T-helper 2 cell (primary cell): ENCODE measurements around the gene ATP6AP1.
"Not testable (repeated sequence)": the region's sequence is repeated elsewhere in the genome, so short reads cannot be mapped to it uniquely, and the experiment has no call there.

Experiments used
- DNase-seq, 5 experiments: peaks; one replicate each; pipeline versions ENCODE4 v3.0.0 to v3.0.0-alpha.2; 2012 to 2022
- total RNA-seq, 2 donors: gene quantifications; one replicate each; lab custom pipeline; 2026; lab: John Stamatoyannopoulos, UW

Gene ATP6AP1
- 39.0 to 51.2 reads per million in 2 donors for total RNA-seq

DNA sequence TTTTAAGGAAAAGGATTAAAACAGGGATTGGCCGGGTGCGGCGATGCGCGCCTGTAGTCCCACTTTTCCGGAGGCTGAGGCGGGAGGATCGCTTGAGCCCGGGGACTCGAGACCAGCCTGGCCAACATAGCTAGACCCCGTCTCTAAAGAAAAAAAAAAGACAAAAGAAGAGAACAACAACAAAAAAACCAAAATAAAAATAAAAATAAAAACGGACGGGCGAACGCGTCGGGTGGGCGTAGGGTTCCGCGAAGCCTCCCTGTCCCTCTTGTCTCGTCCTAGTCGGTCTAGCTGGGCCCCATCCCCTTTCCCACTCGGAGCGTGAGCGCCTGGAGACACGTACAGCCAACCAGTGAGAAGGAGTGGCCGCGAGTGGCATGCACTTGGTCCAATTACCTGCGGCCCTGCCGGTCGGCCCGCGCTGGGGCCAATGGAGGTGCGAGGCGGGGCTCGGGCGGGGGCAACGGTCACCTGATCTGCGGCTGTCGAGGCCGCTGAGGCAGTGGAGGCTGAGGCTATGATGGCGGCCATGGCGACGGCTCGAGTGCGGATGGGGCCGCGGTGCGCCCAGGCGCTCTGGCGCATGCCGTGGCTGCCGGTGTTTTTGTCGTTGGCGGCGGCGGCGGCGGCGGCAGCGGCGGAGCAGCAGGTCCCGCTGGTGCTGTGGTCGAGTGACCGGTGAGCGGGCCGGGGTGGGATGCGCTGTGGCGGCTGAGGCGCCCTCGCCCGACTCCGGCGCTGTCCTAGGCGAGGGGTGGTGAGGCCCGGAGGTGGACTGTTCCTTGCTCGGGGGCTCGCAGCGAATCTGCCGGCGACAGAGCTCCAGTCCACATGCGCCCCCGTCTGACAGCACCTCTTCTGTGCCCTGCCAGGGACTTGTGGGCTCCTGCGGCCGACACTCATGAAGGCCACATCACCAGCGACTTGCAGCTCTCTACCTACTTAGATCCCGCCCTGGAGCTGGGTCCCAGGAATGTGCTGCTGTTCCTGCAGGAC is at the start of gene ATP6AP1:
Gene ATP6AP1 (plus strand): TSS at position 502 of the 996 bp plus-strand sequence. CDS start 16 bp downstream, at position 518.
- DNase-seq = peak; percentile 66 to 96 (median 84)

DNA sequence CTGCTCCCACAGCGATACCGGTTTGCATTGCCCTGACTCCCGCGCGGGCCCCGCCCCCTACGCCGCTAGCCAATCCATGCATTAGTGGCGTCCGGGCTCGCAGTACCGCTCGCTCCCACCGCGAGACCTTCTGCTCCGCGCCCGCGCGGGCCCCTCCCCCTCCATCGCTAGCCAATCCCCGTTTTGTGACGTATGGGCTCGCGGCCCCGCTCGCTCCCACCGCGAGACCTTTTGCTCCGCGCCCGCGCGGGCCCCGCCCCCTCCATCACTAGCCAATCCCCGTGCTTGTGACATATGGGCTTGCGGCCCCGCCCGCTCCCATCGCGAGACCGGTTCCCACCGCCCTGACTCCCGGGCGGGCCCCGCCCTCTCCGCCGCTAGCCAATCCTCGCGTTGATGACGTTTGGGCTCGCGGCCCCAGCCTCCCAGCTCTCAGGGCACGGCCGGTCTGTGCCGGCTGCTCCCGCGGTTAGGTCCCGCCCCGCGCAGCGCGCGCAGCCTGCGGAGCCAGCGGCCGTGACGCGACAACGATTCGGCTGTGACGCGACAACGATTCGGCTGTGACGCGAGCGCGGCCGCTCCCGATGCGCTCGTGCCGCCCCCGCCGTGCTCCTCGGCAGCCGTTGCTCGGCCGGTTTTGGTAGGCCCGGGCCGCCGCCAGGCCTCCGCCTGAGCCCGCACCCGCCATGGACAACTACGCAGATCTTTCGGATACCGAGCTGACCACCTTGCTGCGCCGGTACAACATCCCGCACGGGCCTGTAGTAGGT is 49.5 kb upstream of the ATP6AP1 start, which contains the start of gene EMD:
Gene EMD (plus strand): TSS at position 497 of the 770 bp plus-strand sequence. CDS start 190 bp downstream, at position 687.
- DNase-seq = peak; percentile 90 to 99 (median 95)

GRCh38 chrX:154379569-154379951 is 48.9 kb upstream of the ATP6AP1 start:
- no peak for DNase-seq

DNA sequence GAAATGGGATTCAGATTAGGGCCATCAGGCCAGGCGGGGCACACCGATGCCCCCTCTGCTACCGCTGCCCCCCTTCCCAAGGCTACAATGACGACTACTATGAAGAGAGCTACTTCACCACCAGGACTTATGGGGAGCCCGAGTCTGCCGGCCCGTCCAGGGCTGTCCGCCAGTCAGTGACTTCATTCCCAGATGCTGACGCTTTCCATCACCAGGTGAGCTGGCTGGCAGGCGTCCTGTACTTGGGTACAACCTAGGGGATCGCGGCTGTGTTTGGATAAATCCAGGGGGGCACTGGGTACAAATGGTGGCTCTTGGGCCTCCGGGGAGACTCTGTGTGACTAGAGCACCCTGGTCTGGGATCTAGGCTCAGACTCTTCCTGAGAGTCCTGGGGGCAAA is 48.3 kb upstream of the ATP6AP1 start:
- no peak for DNase-seq

DNA sequence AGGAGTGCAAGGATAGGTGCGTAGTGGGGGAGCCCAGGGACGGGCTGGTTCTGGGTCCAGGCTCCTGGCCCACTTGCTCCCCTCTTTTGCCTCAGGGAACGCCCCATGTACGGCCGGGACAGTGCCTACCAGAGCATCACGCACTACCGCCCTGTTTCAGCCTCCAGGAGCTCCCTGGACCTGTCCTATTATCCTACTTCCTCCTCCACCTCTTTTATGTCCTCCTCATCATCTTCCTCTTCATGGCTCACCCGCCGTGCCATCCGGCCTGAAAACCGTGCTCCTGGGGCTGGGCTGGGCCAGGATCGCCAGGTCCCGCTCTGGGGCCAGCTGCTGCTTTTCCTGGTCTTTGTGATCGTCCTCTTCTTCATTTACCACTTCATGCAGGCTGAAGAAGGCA is 47.7 kb upstream of the ATP6AP1 start:
- DNase-seq = no peak

GRCh38 chrX:154381271-154381670 is 47.2 kb upstream of the ATP6AP1 start:
- DNase-seq = no peak

DNA sequence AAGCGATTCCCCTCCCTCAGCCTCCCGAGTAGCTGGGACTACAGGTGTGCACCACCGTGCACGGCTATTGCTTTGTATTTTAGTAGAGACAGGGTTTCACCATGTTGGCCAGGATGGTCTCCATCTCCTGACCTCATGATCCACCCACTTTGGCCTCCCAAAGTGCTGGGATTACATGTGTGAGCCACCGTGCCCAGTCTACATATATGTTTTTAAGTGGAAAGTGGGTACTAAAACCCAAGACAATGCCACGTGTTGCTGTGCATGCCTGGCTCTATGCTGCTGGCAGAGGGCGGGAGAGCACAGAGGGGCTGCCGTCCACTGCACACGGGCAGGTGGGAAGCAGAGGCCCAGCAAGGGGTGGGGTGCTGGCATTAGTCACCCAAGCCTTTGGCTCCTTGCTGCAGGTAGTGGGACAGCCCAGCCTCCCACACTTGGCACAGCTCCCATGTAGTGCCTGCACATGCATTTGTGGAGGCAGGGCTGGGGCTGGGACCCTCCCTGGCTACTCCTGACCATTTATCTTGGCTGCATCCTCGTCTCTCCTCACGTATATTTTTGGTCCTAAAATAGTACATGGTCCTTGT is 45.9 kb upstream of the ATP6AP1 start:
- no peak for DNase-seq

DNA sequence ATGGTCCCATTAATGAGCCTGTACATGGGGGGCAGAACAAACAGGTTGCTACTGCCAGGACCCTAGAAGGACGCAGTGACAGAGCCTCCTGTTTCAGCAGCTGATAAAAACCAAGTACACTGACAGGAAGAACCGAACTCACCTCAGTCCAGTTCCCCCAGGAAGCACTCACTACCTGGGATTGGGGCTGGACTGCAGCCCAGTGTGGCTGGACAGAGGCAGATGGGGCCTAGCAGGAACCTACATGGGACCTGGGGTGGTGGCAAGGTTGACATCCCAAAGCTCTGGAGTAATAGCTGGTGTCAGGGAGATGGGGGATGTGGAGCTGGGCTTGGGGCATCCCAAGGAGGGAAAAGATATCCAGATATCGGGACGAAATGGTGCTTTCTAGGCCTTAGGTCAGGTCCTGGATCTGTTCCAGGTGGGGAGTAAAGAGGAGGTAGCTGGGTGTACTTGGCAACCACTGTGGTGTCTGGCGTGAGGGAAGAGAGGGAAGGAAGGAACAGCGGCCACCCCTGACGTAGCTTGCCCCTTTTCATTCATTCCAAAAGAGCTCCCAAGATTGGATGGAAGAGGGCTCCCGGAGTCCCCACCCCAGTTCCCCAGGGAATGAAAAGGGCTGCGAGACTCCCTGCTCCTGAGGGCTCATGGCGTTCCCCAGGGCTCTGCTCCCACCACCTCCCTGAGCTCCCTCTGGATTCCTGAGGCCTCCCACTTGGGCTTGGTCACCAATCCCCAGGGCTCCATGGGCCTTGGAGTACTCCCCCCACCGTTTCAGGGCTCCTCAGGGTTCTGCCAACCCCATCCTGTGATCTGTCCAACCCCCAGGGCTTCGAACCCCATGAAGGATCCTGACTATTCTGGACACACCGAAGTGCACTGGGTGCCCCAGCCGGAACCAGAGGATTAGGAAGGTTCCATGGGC is 44.9 kb upstream of the ATP6AP1 start:
- DNase-seq = no peak

DNA sequence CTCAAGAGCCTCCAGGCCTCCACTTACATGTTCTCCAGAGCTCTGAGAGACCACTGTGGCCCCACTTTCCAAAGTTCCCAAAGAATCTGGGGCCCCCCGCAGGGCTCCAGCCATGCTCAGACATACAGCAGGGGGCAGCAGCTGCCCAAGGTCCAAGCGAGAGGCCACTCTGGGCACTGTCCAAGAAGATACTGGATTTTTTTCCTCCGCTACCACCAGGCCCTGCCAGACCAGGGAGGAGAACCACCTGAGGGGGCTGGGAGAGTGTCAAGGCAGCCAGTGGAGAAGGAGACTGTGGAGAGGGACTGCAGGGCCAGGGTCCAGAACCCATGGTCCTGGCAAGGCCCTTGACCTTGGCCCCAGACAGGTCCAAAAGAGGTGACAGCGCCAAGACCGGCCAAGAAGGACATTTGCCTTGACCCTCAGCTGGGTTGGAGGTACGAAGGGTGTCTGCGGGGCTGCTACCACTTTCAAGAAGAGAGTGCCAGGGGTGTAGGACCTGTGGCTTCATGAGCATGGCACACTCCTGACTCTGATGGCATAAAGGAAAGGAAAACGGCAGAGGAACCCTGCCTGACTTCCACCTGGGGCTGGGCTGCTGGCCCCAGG is 44.1 kb upstream of the ATP6AP1 start:
- DNase-seq = no peak

GRCh38 chrX:154388094-154388493 is 40.4 kb upstream of the ATP6AP1 start:
- not testable (repeated sequence) for DNase-seq

DNA sequence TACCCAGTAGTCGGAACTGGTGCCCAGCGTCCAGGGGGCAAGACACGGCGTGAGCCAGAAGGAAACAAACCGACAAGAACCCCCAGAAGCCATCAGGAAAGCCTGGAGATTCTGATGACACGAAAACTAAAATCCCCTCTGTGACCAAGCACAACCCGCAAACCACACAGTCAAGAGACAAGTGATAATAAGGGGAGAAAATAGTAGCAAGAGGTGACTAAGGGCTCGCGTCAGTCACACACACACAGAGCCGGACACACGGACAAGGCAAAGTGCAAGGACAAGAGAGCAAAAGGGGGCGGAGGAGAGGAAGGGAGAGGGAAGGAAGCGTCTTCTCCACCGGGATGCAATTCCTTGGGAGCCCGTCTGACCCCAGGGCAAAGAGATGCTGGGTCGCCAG is 39.8 kb upstream of the ATP6AP1 start:
- not testable (repeated sequence) for DNase-seq

- DNase-seq = peak in 1 of 5 experiments; percentile 62
Observed at GRCh38 chrX:154389812-154390747, 38.4 kb upstream of the ATP6AP1 start.

DNA sequence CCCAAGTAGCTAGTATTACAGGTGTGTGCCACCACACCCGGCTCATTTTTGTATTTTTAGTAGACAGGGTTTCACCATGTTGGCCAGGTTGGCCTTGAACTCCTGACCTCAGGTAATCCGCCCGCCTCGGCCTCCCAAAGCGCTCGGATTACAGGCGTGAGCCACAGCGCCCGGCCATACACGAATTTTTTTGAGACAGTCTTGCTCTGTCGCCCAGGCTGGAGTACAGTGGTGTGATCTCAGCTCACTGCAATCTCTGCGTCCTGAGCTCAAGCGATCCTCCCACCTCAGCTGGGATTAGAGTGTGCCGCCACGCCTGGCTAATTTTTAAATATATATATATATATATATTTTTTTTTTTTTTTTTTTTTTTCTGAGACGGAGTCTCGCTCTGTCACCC is 32.1 kb upstream of the ATP6AP1 start:
- not testable (repeated sequence) for DNase-seq

DNA sequence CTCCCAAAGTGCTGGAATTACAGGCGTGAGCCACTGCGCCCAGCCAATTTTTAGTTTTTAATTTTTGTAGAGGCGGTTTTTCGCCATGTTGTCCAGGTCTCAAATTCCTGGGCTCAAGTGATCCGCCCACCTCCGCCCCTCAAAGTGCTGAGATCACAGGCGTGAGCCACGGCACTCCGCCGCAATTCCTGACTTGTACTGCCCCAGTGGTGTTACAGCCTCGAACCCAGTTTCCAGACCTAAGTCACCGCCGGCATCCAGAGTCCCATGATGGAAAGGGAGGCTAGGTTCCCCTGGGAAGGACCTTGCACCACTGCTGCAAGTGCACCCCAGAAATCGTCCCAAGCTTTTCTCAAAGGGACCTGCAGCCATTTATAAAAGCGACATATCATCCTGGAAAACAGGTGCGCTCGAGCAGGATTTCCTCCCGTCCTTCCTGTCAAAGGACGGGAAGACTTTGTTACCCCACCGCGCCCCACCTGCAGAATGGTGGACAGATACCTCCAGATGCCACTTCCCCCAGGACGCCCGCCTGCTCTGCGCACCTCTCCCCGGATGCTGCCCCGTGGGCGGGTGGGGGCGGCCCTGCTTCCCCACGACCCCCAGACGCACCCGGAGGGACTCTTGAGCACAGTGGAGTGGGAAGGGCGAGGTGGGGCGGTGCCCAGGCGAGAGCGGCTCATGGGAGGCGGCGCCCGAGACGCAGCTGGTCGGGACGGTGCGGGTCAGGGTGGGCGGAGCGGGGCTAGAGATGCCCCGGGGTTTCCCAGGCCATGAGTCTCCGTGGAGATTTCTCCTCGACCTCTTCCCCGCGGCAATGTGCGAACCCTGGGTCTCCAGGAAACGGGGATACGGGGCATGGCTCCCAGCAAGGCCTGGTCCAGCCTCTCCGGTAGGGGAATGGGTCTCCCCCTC is 31.2 kb upstream of the ATP6AP1 start:
- DNase-seq = peak in 4 of 5 experiments; percentile 31 to 74 (median 50)

- DNase-seq = peak; percentile 63 to 97 (median 82)
Observed at GRCh38 chrX:154397888-154398667, 30.4 kb upstream of the ATP6AP1 start, which contains the start of gene RPL10. TSS of gene RPL10 (plus strand) at chrX:154398377. CDS start at chrX:154398520, 143 bp downstream.

GRCh38 chrX:154398668-154399526 is 29.6 kb upstream of the ATP6AP1 start:
- peak; percentile 46 to 91 (median 68) for DNase-seq
